NCI-H226 (cell line): ENCODE results near the gene E2F8.

Experiments
- DNase-seq: peaks from one replicate; pipeline ENCODE4 v3.0.0-alpha.2; 2015

The E2F8 gene

DNA sequence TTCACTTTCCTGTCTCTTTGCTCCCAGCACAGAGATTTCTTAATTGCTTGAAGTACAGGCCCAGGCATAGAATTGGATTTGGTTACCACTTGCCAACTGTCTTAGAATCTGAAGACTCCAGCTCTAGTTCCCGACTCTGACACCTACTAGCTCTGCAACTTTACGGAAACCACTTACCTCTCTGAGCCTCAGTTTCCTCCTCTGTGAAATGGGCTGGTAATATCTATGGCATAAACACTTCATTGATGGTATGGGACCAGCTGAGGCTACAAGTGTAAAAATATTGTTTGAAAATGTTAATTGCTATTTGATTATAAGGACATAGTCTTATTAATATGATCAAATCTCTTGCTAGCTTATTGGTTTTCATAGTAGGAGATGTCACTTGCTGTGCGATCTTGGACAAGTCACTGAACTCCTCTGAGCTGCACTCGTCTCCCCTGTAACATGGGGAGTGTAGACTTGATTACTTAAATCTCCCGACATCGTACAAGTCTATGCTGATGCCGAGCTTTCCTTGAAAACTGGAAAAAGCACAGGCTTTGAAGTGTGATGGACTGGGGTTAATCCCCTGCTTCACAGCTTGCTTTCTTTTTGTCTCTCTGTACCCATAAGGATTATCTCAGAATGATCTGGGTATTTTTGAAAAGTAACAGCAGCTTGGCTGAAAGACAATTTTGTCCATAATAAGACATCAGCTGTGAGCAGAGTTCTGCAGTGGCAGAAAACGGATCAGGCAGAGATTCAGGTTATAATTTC lies 11.8 kb upstream of the E2F8 start:
- DNase-seq = no peak

DNA sequence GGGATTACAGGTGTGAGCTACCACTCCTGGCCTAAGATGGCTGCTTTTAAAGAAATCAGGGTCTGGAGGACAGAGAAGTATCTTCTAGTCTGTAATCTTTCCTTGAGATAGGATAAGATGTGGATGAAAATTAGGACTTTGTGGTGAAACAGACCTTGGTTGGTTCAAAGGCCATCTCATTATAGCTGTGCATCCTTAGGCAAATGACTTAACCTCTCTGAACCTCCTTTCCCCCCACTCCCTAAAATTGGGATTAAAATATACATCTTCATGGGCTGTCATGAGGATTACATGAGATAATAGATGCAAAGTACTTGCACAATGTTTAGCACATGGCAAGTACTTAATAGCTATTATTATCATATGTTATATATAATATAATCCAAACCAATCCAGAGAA lies 10.8 kb upstream of the E2F8 start:
- DNase-seq = no peak

- no peak for DNase-seq
Observed at GRCh38 chr11:19246816-19247215, 6.1 kb upstream of the E2F8 start.

GRCh38 chr11:19245351-19245750 lies 4.6 kb upstream of the E2F8 start:
- DNase-seq = no peak

DNA sequence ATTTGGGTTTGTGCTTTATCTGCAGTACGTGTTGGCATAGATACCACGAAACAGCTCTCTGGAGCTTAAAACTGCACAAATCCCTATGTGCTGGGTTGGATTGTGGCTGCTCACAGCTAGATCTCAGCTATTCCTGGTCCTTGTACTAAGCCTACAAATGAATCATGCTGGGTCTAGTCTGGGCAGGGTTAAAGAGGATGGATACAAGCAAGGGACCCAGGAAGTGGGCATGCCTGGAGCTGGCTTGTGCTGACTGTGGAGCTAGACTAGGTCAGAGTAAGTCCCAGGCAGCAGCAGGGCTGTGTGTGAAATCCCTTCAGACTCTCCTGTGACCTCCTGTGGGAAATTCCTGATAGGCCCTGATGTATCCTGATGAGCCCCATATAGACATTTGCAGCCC lies 3.9 kb upstream of the E2F8 start:
- peak; percentile 46 for DNase-seq

DNA sequence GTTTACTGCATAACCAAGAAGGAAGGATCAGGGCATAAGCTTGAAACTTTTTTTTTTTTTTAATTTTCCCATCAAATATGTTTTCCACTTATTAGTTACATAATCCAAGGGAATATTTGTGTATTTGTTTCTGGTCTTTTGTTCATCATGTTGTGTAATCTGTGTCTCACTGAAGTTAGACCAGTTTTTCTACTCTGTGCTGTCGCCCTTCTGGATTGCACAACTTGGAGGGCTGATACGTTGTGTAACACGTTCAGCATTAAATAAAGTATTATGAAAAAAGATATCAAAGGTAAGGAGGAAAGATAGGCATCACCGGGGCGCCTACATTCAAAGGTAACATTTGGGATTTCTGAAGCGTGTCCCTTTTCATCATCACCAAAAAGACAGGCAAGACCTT lies 3.3 kb upstream of the E2F8 start:
- DNase-seq = peak; percentile 42

DNA sequence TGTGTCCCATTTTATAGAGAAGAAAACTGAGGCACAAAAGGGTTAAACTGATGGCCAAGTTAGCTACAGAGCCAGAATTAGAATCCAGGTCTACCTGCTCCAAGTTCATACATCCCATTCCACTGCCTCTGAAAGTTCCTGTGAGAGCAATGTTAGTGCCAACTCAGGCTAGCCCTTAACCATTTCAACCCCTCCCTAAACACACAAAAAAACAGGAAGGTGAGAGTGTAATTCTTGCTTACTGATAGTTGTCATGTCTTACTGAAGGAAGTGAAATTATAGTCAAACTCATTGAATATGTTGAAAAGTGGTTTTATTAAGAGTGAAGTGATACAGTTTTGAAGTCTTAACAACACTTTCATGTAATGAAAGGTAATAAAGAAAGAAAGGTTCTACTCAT lies 2.9 kb upstream of the E2F8 start:
- no peak for DNase-seq

GRCh38 chr11:19243143-19243542 lies 2.4 kb upstream of the E2F8 start:
- DNase-seq = no peak

GRCh38 chr11:19242179-19242932 lies 1.6 kb upstream of the E2F8 start:
- DNase-seq = no peak

DNA sequence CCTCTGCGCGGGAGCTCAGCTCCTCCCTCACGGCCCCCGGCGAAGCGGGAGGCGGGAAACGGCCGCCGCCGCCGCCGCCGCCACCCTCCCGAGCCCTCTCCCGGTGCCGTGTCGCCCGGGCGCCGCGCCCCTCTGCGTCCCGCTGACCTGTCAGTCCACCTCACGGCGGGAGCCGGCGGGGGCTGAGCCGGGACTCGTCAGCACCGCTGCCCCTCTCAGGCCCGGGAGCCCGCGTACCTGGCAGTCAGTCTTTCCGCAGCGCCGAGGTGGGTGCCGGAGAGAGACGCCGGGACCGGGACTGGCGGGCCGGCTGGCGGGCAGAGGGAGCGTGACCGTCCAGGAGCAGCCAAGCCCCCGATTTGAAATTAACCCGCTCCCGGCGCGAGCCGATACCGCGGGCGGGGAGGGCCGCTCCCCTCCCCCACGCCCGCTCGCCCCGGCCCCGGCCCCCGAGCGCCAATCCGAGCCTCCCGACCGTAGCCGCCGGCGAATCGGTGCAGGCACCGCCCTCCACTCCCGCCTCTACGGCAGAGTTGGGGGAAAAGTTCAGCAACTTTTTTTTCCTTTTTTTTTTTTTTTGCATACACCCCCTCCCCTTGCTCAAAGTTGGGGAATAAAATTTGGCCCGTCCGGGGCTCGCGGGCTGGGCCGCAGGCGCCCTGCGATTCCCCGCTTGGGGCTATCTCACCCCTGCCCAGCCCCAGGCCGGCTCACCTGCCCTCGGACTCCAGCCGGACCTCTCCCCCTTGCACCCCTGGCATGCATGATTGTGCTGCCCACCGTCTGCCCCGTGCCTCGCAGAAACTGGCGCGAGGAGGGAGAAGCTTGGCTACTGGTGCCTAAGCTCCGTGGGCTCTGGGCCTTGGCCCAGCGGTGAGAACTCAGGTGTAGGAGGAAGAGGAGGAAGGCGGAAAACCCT lies 774 bp upstream of the E2F8 start:
- no peak for DNase-seq

DNA sequence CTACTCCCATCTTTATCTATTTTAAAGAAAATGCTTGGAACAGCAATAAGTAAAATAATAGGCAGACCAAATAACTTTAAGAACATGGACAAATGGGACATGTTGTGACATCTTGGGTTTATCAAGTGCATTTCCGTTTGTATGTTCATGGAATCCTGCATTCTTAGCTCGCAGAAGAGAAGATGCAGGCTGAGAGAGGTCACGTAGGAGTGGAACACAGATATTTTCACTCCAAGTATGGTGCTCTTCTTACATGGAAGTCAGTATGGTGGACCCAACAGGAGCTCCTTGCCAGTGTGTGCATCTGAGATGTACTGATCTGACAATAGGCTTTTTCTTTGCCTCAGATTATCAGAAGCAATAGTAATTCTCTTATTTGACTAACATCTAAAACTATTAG lies 1.7 kb downstream of the E2F8 start:
- no peak for DNase-seq

DNA sequence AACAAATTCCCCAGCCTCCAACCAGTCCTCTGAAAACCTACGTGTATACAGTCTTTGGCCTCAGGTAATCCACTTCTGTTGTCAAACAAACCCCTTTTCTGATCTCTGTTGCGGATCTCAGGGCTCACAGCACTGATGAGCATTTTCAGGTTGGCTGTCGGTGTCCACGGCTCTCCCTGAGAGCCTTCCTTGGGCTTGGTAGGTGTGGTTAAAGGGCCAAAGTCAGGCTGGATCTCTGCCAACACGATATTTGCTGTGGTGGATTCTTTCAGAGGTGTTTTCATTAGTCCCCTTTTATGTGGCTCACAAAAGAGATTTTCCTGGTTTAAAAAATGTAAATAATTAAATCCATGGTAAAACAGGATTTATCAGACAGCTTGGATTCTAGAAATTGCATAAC lies 2.9 kb downstream of the E2F8 start:
- DNase-seq = no peak

DNA sequence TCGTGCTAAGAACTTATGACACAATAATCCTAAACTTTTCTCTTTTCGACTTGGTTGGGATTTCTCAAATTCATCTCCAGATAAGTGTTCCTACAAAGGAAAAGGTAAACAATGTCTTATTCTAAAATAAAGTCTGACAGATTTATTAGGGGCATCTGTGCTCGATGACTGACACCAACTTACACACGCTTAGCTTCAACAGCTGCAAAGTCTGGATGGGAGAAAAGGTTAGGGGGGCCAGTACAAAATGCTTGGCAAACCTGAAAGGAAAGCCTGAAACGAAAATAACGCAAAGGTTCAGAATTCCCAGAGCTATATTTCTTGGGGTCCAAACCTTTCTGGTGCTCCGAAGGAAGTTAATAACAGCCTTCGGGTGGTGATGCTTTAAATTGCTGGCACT lies 3.4 kb downstream of the E2F8 start:
- DNase-seq = no peak

DNA sequence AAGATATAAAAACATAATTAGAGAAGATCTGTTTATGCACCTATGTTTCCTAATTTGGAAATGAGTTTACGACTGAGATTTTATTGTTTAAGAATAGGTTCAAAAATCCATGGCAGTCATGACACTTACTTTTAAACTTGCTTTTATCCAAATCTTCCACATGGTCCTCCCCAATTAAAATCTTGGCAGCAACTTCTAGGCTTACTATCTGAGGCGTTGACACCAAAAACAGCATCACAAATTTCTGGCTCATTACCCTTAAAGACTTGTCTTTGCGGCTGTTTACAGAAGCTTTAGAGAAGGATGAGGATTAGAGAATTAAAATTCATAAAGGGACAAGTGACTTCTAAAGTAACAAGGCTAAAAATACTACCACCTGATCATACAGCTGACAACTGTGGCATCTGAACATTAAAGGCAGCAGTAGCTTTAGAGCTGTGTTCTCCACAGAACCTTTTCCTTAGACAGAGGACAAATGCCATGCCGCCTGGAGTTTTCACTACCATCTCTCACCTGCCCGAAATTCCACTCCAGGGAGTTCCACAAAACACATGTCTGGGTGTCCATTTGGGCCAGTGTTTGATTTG lies 6.4 kb downstream of the E2F8 start:
- no peak for DNase-seq

DNA sequence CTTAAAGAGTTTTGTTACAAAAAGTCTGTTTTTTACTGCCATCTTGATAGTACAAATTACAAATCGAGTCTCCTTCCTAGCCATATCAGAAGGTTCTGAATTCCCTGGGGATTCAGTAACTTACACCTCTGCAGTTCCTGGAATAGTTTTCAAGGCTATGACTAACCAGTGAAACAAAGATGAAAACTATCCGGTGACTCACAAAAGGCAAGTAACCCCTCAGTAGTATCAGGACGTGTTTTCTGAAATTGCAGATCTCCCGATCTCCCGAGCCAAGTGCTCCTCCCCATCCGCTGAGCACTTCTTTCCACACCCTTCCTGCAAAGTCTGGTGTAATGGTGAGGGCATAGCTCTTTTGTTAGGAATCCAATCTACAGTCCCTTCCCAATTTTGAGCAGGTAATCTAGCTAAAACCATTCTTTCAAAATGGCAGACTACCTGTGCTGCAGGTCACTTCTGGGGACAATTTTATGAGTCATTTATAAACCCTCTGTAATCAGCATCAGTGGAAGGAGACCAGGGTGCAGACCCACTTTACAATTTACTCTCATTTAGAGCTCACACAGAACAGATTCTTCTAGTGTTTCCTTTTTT lies 7.7 kb downstream of the E2F8 start:
- peak; percentile 94 for DNase-seq

DNA sequence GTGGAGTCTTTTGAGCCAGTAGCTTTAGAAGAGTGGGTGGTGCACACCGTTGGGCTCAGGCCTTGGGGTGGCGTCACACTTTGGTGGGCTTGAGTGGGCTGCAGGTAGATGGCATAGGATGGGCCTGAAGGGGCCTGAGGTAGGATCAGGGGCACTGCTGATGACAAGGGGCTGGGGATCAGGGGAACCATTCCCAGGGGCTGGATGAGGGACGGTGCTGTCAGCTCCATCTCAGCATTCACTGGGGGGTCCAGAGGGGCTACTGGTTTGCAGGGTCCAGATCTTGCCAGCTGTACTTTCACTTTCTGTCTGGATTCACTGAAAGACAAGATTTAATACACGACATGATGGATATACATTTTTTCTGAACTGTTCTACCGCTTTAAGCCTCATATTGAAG lies 11.1 kb downstream of the E2F8 start:
- no peak for DNase-seq

DNA sequence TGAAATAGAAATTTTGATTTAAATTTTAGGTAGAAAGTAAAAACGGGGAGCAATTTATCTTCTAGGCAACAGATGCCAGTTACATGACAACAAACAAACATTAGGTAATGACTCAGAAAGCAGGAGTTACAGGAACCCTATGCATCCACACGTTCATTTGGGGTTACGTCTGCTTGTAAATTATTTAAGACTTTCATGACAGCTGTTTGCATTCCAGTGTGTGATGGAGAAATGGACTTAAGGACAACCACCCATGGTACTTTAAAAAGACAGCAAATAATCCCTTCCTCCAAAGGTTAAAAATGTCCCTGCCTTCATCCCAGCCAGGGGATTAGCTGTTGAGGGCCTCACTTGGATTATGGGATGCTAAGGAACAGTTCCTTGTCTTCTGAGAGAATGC lies 11.8 kb downstream of the E2F8 start:
- DNase-seq = no peak

DNA sequence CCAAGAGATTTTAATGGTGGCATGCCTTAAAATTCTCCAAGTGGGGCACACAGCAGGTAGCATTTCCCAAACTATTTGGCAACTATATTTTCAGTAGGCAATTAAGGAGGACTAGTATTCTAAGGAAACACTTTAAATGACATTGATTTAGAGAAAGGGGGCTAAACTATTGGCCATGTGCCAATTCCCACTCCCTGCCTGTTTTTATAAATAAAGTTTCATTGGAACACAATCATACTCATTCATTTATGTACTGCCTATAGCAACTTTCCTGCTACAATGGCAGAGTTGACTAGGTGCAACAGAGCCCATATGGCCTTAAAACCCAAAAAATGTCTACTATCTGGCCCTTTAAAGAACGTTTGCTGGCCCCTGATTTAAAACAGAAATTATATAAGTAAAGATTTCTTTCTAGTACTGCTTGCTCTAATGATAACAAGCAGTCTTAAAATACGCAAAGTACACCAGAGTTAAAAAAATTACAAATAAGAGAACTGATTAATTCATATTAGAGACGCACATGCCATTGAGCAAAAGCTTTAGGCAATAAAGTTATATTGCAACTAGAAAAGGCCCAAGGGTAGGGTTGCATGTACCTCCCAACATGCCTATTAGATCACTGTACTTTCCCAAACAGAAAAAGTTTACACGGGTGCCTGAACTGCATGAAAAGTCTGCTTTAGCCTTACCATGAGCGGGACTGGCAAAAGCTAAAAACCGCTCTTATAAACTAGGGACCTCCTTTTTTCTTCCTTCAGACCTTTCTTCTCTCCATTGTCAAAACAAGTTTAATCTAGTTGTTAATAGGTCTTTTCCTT lies 14.2 kb downstream of the E2F8 start:
- DNase-seq = no peak

DNA sequence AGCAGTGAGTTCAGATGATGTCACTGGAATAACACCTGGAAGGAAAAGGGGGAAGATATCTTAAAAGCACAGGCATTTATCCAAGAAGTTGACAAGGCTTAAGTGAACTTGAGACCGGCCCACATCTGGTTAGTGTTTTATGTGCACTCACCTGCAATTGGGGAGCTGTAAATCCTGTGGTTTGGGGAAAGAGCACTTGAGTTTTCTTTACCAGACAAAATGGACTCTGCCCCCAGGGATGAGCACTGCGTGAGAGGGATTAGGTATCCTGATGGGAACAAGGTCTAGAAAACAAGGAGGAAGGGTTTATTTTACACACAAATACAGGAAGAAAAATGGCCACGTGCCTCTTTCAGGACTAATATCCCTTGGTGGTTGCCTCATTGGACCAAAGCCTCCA lies 15.2 kb downstream of the E2F8 start:
- DNase-seq = no peak

GRCh38 chr11:19225123-19225522 lies 15.6 kb downstream of the E2F8 start:
- DNase-seq = no peak

- peak; percentile 73 for DNase-seq
Observed at GRCh38 chr11:19220903-19221724, 19.6 kb downstream of the E2F8 start.
